HG03175 (cell line): ENCODE data around the gene LRTM2.

ENCODE experiments used
- ATAC-seq: cut with Tn5 transposase; IDR thresholded peaks from one replicate; pipeline ENCODE4 v1.9.1; 2021; ENCODE audit warnings: mild to moderate bottlenecking, moderate library complexity; ENCODE audit not compliant: unreplicated experiment

The LRTM2 gene

DNA sequence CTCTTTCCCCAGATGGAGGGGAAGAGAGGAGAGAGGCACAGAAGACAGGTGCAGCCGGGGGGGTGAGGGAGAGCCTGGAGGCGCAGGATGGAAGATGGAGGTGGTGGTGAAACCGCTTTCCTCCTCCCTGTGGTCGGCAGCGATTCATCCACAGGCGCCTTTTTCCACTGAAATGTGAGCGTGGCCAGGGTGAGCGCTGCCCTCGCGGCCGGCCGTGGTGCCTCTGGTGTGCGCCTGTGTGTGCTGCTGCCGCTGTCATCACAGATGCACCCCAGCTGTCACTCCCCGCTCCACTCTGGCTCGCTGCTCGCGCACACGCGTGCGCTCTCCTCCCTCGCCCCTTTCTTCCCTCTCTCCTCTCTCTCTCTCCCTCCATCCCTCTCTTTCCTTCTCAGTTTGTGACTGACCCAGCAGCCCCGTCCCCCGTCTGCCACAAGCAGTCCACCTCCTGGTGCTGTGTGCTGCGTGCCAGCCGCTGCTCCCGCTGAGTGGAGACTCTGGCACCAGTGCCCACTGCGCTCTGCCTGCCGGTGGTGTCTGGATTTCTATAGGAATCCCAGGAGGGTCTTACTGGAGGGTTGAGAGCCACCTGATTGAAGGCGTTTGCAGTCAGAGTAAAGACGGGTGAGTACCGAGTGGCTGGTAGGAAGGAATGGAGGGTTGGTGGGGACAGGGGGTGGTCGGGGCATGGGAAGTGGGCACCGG is at the start of gene LRTM2:
Gene LRTM2 (plus strand): TSS at position 375 of the 705 bp plus-strand sequence. CDS start 7,584 bp downstream, outside the sequence.
- no peak for ATAC-seq

DNA sequence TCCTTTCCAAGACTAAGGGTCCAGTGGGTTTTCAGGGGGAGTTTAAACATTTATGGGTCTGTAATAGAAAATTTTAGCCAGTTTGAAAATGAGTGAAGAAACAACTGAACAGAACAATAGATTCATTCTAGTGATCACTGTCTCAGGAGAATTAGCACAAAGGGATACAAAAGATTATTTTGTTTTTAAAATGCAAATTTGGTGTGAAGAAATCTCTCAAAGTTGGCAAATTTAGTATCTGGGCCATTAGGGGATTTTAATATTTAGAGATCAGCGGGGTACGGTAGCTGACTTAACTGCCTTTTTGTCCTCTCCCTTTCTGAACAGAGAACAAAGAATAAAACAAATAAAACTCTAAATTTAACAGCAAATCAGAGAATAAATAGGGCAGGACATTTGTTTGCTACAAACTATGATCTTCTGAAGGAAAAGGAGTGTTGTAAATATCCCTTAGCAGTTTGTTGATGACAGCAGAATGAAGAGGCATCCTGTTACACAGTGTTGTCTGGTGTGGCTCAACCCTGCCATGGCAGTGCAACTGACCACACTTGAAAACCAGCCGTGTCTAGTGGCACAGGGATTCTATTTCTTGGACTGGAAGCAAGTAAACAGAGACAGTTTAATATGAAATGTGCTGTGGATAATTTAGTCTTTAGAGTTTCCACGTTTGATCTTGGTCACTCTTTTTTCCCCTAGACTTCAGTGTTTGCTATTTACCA is 46.3 kb upstream of the LRTM2 start:
- ATAC-seq = no peak

DNA sequence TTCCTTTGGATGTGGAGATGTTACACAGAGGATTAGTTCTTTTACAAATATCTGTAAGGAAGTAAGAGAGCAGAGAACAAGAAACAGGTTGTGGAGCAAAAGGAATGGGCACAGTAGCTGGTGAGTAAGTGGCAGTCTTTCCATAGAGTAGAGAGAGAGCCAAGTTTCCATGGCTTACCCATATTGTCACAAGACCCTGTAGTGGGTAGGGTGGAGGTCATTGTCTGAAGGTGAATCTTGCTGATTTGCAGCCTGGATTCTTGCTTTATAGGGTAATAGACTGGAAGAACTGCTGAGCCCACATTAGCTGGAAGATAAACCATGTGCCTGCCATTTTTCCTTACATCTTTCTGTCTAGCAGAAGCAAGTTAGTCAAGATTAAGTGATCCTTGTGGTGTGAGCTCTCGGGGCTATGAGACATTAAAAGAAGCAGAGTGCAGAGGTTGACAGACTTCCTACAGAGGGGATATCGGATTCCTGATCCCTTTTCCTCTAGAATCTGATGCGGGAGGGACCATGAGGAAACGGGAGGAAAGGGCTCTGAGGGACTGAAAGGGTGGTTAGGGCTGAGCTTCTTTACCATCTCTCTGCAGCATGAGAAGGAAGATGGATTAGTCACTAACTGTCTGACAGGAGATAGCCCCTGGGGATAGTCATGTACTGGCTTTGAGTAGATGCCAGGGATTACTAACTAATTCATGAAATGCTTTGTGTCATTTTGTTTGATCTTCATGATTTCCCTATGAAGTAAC is 44.0 kb upstream of the LRTM2 start:
- no peak for ATAC-seq

DNA sequence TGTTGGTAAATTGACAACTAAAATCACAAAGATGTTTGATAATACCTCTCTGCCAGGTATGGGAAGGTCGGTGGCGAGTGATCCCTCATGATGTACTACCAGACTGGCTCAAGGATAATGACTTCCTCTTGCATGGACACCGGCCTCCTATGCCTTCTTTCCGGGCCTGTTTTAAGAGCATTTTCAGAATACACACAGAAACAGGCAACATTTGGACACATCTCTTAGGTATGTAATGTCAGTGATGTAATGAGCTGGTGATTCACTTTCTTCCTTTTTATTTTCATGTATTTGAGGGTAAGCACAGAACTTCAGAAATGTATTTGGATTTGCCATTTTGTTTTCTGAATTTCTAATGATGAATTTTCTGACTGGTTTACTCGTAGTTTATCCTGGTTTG is 42.6 kb upstream of the LRTM2 start:
- no peak for ATAC-seq

DNA sequence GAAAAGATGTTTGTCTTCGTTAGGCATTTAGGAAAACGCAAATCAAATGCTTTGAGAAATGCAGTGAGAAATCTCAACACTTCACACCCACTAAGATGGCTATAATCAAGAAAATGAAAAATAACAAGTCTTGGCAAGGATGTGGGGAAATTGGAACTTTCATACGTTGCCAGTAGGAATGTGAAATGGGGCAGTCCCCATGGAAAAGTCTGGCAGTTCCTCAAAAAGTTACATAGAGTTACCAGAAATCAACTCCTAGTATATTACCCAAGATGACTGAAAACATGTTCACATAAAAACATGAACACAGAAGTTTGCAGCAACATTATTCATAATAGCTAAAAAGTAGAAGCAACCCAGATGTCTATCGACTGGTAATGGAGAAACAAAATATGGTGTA is 41.5 kb upstream of the LRTM2 start:
- no peak for ATAC-seq

DNA sequence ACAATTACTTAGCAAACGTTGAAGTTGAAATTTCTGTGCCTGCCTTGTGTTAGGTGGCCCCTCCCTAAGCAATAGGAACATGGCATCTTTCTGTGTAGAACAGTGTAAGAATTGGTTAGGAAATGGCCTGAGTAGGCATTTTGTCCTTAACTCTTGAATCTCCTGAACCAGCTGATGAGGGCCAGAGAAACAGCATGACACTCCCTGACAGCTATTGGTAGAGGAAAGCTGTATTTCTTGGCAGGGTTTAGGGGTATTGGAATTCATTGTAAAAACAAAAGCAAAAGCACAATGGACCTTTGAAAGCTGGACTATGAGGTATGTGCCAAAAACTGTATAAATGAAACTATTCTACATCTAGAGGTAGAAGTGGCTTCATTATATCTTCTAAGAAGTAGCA is 40.6 kb upstream of the LRTM2 start:
- no peak for ATAC-seq

DNA sequence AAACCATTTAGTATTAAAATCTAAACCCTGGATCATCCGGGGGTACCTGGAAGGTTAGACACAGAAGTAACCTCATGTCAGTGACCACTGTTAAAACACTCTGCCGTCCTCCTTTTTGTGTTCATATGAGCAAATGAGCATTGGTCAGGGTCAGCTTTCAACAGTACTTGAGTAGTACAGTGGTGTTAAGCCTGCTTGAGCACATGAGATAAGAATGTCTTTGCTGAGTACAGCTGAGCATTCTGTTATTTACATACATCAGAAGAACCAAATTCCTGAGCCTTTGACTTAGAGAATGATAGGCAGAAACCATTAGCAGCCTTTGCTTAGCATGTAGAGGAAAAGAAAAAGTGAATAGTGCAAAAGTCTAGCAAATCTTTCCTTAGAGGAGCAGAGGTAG is 38.6 kb upstream of the LRTM2 start:
- no peak for ATAC-seq

DNA sequence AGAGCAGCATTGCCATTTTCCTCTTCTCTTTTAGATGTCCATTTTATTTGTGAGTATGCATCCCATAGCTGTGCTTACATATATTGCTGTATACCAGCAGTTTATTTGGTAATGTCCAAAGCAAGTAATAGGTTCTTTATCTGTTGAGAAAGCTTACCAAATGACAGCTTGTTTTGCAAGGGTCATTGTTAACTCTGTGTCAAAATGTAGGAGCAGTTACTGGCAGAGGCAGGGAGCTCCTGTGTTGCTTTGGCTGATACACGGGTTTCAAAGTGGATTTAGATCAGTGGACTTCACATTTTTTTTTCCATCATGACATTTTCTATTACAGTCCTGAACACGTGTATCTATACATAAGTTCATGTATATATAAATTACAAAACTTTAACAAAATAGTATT is 38.1 kb upstream of the LRTM2 start:
- ATAC-seq = no peak

DNA sequence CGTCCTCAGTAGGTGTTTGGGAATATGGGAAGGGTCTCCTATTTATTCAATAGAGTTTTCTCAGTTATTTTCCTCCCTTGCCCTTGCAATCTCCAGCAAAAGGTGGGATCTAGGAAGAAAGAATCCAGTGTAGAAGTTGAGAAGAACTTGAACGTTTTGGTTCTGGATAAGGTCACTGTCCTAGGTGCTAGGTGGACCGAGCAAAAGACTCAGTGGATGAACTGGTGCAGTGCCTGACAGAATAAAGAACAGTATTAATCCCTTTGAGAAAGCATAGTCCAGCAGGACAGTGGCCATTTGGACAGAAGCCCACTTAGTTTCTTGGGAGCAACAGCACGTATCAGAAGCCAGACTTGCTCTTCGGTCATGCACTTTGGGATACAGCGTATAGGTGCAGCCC is 32.7 kb upstream of the LRTM2 start:
- no peak for ATAC-seq

DNA sequence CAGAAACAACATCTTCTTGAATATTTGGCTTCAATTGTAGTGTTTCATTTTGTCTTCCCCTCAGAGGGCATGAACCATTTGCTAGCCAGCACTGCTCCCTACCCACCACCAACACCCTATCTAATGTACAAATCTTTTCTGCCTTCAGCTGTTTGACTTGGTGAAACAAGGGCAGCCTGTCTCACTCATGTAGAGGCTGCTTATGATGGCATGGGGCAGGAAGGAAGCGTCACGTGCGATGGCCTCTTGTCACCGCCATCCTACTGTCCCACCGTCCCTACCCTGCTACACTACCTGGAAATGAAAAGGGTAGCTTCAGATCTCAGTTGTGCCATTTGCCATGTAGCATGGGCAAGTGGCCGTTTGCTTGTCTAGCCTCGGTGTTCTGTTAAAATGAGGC is 29.9 kb upstream of the LRTM2 start:
- ATAC-seq = no peak

DNA sequence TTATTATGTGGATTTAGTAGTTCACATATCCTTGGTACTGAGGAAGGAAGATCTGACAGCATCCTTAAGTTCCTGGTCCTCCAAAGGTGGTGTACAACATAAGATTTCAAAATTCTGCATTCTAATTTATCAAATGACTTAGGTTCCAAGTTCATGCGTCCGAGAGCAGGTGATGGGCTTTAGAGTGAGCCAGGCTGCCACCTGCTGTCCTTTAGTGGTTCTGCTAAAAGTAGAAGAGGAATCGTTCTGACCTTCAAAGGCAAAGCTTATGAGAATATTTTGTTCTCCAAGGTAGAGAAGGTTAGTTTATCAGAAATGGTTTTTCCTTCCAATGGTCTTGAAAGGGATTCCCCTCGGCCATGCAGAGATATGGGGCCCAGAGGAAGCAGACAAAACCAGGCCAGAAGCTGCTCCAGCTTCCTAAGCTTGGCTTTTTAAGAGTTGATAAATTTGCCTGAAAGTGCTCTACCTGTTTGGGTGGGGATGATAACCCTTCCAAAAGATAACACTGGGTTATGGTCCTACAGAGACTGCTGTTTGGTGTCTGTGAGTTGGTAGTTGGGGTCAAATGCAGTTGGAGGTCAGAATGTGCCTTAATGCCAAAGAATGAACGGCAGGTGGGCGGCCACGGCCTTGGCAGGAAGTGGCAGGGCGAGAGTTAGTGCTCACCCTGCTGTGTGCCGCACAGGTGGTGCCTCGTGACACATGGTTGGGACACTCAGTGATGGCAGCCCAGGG is 29.1 kb upstream of the LRTM2 start:
- ATAC-seq = no peak

DNA sequence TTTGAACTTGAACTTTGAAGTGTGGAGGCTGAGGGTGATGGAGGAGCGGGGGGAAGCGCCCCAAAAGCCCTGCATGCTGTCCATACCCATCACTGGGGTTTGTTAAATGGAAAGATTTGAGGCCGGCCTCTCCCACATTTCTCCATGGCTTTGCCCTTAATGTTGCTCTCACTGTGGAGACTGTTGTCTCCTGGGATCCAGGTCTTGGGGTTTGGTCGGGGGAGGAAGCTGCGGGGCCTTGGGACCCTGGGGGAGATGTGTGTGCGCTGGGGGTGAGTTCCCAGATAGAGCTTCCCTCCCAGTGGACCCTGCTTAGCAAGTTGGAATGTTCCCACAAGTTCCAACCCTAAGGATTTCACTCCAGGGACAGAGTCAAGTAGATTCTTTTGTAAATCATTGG is 28.0 kb upstream of the LRTM2 start:
- no peak for ATAC-seq

DNA sequence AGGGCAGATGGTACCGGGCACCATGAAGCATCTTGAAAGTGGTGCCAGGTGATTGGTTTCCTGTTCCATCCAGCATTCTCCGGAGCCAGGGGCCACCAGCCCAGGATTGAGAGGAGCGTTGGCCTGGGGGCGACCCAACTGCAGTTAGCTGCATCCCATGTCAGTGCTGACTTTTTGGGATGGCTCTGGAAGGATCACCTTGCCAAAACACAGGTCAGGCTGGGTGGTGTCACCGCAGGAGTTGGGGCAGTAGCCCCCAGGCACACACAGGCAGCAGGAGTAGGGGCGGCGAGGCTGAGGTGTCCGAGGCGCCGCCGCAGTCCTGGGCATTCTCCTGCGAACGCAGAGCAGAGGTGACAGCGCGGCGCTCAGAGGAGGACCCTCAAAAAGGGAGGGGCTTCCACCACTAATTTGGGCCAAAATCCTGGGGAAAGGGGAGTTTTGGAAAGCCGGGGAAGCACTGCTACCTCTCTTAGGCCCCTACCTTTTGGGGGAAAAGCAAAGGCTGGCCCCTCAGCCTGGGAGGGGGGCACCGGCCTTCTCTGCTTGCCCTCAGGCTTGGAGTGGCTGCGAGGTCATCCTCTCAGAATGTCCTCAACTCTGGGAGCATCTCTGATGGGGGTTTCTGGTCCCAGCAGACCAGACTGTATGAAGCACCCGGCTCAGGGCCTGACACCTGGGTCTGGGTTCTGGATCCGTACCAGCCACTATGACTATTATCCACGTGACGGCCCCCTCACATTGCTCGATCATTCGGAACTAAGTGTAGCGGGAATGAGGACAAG is 26.7 kb upstream of the LRTM2 start:
- ATAC-seq = no peak

DNA sequence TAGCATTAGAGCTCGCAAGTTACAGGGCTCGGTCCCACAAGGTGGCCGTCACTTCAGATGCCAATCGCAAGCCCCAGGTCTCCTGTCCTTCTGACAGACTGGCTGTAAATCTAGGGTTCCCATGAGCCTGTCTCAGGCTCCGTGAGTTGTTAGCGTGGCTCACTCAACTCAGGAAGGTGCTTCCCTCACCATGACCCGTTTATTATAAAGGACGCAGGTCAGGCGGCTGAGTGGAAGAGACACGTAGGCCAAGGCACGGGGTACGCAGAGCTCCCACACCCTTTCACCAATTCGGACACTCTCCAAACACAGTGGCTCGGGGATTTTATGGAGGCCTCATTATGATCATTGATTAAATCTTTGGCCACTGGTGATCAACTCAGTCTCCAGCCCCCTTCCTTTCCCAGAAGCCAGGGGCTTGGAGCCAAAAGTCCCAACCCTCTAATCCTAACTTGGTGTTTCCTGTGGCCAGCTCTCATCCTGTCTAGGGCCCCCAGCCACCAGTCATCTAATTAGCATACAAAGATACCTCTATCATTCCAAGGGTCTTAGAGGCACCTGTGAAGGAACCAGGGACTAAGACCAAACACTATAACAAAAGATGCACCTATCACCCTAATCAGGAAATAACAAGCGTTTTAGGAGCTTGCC is 25.8 kb upstream of the LRTM2 start:
- ATAC-seq = no peak

DNA sequence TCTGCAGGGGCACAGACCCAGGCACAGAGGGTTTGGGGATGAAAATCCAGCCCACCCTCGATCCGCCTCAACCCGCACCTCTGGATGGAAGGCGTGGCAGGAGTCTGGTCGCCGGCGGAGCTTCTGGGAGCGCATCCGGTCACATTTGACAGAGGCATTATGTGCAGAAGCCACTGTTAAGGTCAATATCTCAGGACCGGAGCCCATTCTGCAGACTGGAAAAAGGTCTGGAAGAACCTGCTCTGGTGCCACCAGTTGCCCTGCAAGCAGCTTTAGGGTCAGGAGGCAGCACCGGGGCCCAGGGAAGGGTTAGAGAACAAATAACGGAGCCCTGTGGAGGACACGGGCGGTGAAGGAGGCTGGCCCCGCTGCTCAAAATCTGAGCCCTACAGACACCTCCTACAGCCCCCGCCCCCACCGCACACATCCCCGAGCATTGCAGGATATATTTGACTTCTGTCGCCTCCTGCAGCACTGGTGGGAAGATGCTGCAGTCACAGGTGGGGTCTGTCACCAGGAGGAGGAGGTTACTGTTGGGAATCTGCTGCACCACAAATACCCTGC is 25.1 kb upstream of the LRTM2 start:
- no peak for ATAC-seq

DNA sequence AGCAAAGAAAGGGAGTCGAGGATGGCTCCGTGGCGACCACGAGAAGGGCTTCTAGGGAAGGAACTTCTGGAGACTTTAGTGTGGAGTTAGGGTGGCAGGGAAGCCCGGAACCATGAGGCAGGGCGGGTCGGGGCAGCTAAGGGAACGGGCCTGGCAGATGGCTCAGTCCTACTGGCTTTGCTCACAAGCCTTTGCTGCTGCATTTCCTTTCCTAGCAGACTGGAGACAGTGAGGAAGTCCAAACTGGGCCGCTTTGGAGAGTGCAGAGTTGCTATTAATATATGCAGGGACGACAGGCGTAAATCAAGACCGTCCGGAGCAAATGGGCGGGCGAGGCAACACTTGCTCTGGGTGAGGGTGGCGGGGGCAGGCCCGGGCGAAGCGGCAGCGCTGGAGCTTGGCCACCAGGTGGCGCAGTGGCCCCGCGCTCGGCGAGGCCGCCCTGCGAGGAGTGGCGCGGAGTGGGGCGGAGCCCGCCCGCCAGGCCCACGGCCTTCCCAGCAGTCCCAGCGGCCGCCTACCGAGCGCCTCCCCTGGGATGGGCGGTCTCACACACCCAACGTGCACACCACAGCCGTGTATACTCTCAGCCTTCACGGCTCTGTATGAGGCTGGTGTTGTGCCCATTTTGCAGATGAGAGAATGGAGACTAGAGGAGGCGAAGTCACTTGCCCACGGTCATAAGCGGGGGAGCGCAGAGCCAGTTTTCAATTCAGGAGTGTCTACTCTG is 24.4 kb upstream of the LRTM2 start:
- peak; percentile 94 for ATAC-seq

DNA sequence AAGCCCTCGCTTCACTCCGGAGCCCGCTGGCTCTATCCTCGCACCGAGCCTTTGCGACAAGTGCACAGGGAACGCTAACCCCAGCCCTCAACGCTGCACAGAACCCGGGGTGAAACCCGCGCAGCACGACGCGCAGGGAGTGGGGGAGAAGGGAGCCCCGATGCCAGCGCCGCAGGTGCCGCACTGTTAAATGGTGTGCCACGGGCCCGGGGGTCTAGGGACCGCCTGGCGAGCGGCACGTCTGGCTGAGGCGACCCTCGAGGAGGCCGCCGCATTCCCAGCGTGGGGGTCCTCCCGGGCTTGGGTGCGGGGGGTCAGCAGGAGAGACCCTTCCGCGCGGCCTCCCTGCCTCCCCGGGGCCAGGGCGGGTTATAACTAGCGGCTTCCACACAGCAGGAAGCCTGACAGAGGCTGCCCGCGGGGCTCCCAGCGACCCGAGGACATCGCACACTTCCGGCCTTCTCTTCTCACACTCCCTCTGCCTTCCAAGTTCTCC is 23.8 kb upstream of the LRTM2 start:
- peak; percentile 31 for ATAC-seq

DNA sequence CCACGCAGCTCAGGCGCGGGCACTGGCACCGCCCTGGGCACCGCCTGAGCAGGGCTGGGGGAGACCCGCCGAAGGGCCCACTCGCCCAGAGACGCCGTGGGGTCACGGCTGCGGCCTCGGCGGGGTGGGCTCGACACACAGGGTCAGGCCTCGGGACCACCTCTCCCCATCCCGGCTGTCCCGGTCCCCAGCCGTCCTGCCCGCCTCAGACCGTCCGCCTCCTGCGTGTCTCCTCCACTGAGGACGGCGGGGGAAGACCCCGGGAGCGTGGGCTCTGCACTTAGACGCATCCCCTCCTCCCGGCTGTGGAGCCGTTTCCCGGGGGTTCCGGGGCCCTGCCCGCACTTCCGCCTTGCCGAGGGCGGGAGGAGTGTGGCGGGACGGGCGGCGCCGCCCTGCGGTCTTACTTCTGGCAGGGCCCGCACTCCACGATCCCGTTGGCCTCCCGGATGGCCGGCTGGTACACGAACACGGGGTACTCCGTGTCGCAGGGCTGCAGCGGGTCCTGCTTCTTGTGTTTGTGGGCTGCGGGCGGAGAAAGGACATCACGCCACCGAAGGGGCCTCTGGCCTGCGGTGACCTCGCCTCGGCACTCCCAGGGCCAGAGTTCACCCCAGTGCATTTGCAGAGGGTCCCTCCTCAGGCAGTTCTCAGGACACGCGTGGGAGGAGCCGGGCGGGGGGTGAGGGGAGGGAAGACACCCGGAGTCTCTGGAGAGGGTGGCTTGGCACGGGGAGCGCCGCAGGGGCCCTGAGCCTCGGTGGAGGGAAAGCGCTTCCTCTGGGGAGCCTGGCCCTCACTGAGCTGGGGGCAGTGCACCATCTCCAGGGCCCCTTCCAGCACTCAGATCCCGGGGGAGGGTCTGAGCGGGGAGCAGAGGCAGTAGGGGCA is 23.1 kb upstream of the LRTM2 start:
- ATAC-seq = no peak
